DOHH2 (cell line): ENCODE results near the gene B4GALNT4.
A peak's percentile ranks its signal among the peaks of the same experiment; 100 is the strongest.

Experiments used
- H3F3A ChIP-seq: fragments of 200-600 bp; sonication (generic), shearing (Covaris generic); 2 replicates; pipeline ENCODE4 v1.6.0; 2016; ENCODE audit warnings: antibody characterized with exemption, mild to moderate bottlenecking; ENCODE audit not compliant: control insufficient read depth, insufficient read depth
- H3K27ac ChIP-seq: fragments of 200-600 bp; sonication (generic); 2 replicates; pipeline ENCODE4 v1.5.1; 2014; ENCODE audit warnings: low read depth, mild to moderate bottlenecking, low read length, moderate library complexity
- H3K27me3 ChIP-seq: fragments of 200-600 bp; sonication (generic); 2 replicates; pipeline ENCODE4 v1.6.1; 2014; ENCODE audit warnings: mild to moderate bottlenecking, low read length, mixed read lengths; ENCODE audit not compliant: control insufficient read depth
- H3K36me3 ChIP-seq: fragments of 200-600 bp; sonication (generic); 2 replicates; pipeline ENCODE4 v1.6.1; 2014; ENCODE audit warnings: mild to moderate bottlenecking, low read length, moderate library complexity, mixed read lengths; ENCODE audit not compliant: control insufficient read depth
- H3K4me1 ChIP-seq: fragments of 200-600 bp; sonication (generic); 2 replicates; pipeline ENCODE4 v1.6.1; 2014; ENCODE audit warnings: mild to moderate bottlenecking, low read length, mixed read lengths; ENCODE audit not compliant: control insufficient read depth
- H3K4me2 ChIP-seq: fragments of 200-600 bp; sonication (generic); 2 replicates; pipeline ENCODE4 v1.6.0; 2014; ENCODE audit warnings: mild to moderate bottlenecking, low read length, moderate library complexity
- H3K4me3 ChIP-seq: fragments of 200-600 bp; sonication (generic); 2 replicates; pipeline ENCODE4 v1.5.1; 2014; ENCODE audit warnings: mild to moderate bottlenecking, low read length, mixed read lengths
- H3K79me2 ChIP-seq: fragments of 200-600 bp; sonication (generic); 2 replicates; pipeline ENCODE4 v1.6.1; 2014; ENCODE audit warnings: mild to moderate bottlenecking, low read length, mixed read lengths; ENCODE audit not compliant: control insufficient read depth
- H3K9me2 ChIP-seq: fragments of 200-600 bp; sonication (generic); replicated peaks from 2 replicates; pipeline ENCODE4 v1.6.1; 2014; ENCODE audit warnings: mild to moderate bottlenecking, low read length, mixed read lengths; ENCODE audit not compliant: control insufficient read depth
- H3K9me3 ChIP-seq: fragments of 200-600 bp; sonication (generic); 2 replicates; pipeline ENCODE4 v1.6.1; 2014; ENCODE audit warnings: antibody characterized with exemption, low read length, mixed read lengths; ENCODE audit not compliant: control insufficient read depth, insufficient read depth
- H4K20me1 ChIP-seq: fragments of 200-600 bp; sonication (generic); 2 replicates; pipeline ENCODE4 v1.6.0; 2014; ENCODE audit warnings: low read depth, mild to moderate bottlenecking, antibody characterized with exemption, low read length, moderate library complexity; ENCODE audit not compliant: control insufficient read depth, insufficient read depth
- EZH2phosphoT487 ChIP-seq: fragments of 200-600 bp; sonication (generic); IDR thresholded peaks from 2 replicates; pipeline ENCODE4 v1.6.1; 2017; ENCODE audit warnings: borderline replicate concordance, mild to moderate bottlenecking, antibody characterized with exemption, low read length, moderate library complexity, mixed read lengths
- TF ChIP-seq, protein P1 (sequence below): fragments of 200-600 bp; sonication (generic); IDR thresholded peaks from one replicate; pipeline ENCODE4 v1.5.1; 2014; ENCODE audit warnings: antibody characterized with exemption, mild to moderate bottlenecking, low read depth, low read length; ENCODE audit not compliant: poor library complexity, severe bottlenecking

The B4GALNT4 gene

DNA sequence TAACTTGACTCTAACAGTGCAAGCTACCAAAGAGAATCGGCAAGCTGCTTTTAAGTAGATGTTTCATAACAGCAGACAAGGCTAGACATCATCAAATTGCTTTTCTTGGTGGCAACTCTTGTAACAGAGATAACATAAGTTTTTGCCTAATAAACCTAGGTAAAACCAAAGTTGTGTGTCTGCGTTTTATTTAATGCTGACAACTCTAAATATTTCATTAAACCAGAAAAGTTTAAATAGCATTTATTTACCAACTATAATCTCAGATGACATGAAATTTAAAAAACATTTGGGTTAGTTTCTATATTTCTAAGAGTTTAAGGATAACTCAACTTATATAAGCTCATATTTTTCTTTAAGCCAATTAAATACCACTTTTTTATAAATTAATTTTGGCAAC is 29.3 kb upstream of the B4GALNT4 start:
- Histone ChIP-seq H3K9me3 (no peaks in the 10 kb centered on the region), H4K20me1 (no peaks in the 10 kb centered on the region), H3K4me1 (peaks cover 38% of the 10 kb centered on the region), H3K36me3 (no peaks in the 10 kb centered on the region), H3K27me3 (no peaks in the 10 kb centered on the region), H3K79me2 (no peaks in the 10 kb centered on the region), H3F3A (peaks cover 7% of the 10 kb centered on the region), H3K4me2 (no peak overlapping the region), H3K9me2 (no peaks in the 10 kb centered on the region), H3K27ac (0 out of 2 replicates have a peak overlapping the region, but pooled peaks have one; percentile 8), H3K4me3 (no peak overlapping the region)
- no peak for TF ChIP-seq EZH2phosphoT487
- TF ChIP-seq, protein P1, sequence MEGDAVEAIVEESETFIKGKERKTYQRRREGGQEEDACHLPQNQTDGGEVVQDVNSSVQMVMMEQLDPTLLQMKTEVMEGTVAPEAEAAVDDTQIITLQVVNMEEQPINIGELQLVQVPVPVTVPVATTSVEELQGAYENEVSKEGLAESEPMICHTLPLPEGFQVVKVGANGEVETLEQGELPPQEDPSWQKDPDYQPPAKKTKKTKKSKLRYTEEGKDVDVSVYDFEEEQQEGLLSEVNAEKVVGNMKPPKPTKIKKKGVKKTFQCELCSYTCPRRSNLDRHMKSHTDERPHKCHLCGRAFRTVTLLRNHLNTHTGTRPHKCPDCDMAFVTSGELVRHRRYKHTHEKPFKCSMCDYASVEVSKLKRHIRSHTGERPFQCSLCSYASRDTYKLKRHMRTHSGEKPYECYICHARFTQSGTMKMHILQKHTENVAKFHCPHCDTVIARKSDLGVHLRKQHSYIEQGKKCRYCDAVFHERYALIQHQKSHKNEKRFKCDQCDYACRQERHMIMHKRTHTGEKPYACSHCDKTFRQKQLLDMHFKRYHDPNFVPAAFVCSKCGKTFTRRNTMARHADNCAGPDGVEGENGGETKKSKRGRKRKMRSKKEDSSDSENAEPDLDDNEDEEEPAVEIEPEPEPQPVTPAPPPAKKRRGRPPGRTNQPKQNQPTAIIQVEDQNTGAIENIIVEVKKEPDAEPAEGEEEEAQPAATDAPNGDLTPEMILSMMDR, result no peak

DNA sequence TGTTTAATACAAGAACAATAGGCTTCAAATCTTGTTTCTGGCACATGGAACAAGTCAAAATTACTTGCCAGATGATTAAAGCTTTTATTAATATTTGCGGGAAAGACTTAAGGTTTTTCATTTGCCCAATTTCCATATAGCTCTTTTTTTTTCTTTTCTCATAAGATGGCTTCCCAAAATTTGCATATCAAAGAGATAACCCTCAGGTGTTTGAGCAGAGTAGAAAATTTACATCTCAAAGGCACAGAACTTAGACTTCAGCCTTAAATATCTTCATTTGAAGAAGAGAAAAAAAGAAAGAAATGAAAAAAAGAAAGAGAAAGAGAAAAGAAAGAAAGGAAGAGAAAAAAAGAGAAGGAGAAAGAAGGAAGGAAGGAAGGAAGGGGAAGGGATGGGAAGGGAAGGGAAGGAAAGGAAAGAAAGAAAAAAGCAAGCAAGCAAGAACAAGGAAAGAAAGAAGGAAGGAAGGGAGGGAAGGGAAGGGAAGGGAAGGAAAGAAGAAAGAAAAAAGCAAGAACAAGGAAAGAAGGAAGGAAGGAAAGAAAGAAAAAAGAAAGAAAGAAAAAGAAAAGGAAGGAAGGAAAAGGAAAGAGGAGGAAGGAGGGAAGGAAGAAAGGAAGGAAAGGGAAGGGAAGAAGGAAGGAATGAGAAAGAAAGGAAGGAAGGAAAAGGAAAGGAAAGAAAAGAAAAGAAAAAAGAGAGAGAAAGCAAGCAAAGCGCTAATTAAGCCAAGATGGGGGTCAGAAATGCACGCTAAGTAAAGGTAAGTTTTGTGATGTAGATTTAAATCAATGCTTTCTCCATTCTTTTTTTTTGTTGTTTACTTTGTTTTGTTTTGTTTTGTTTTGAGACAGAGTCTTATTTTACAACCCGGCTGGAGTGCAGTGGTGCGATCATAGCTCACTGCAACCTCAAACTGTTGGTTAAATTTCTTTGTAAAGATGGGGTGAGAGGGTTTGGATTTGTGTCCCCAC is 28.5 kb upstream of the B4GALNT4 start:
- TF ChIP-seq, protein P1, result no peak
- TF ChIP-seq EZH2phosphoT487, result no peak
- Histone ChIP-seq H3K9me3 (no peaks in the 10 kb centered on the region), H3K27me3 (no peaks in the 10 kb centered on the region), H3K79me2 (no peaks in the 10 kb centered on the region), H3K4me2 (peak overlapping the region; percentile 39), H4K20me1 (no peaks in the 10 kb centered on the region), H3K36me3 (no peaks in the 10 kb centered on the region), H3K27ac (0 out of 2 replicates have a peak overlapping the region, but pooled peaks have one; percentile 8), H3K4me3 (peak overlapping the region; percentile 41), H3F3A (peaks cover 7% of the 10 kb centered on the region), H3K4me1 (peaks cover 34% of the 10 kb centered on the region), H3K9me2 (no peaks in the 10 kb centered on the region)

- Histone ChIP-seq H3K4me1 (peaks cover 23% of the 10 kb centered on the region), H3F3A (peaks cover 7% of the 10 kb centered on the region), H3K9me3 (no peaks in the 10 kb centered on the region), H3K27me3 (no peaks in the 10 kb centered on the region), H3K4me3 (no peak overlapping the region), H3K9me2 (no peaks in the 10 kb centered on the region), H3K79me2 (no peaks in the 10 kb centered on the region), H3K27ac (no peak overlapping the region), H3K36me3 (no peaks in the 10 kb centered on the region), H4K20me1 (no peaks in the 10 kb centered on the region), H3K4me2 (no peak overlapping the region)
- no peak for TF ChIP-seq EZH2phosphoT487
- TF ChIP-seq, protein P1, result no peak
Measured at GRCh38 chr11:342328-342727, 27.0 kb upstream of the B4GALNT4 start.
